GM12891 (cell line): ENCODE results near the gene ANKMY1.

Experiments used
- PAX5 ChIP-seq: IDR thresholded peaks from 2 replicates; pipeline ENCODE4 v1.6.1; 2011; ENCODE audit warnings: low read length, moderate library complexity, mild to moderate bottlenecking; ENCODE audit not compliant: insufficient read depth, severe bottlenecking
- POLR2A ChIP-seq: IDR thresholded peaks from 2 replicates; pipeline ENCODE4 v1.6.1; 2011; ENCODE audit warnings: low read depth, low read length, control low read depth
- POLR2AphosphoS5 ChIP-seq: IDR thresholded peaks from 2 replicates; pipeline ENCODE4 v1.6.1; 2011; ENCODE audit warnings: low read depth, low read length, control low read depth
- POU2F2 ChIP-seq: IDR thresholded peaks from 2 replicates; pipeline ENCODE4 v1.6.1; 2011; ENCODE audit warnings: low read depth, mild to moderate bottlenecking, control low read depth, low read length, moderate library complexity
- TAF1 ChIP-seq: IDR thresholded peaks from 2 replicates; pipeline ENCODE4 v1.6.1; 2011; ENCODE audit warnings: low read depth, low read length, control low read depth

- TF ChIP-seq TAF1 (no peak), POLR2AphosphoS5 (no peak), POLR2A (no peak), PAX5 (no peak), POU2F2 (no peak)
Observed at GRCh38 chr2:240443891-240444301, 113.9 kb downstream of the ANKMY1 start.
